ENCODE data around the gene BACH2. TPM values are rescaled to one million over a fixed set of nuclear protein-coding genes. Genes with fewer than 3 reads are reported as not detected.

Gene BACH2
- total and polyA plus RNA-seq, 9 of the 15 experiments (the other 6 are each of a cell fraction or from before 2014, with no cell fraction given): 0.06 to 3.1 (median 0.59) TPM

GRCh38 chr6:90044833-90045381 lies 251.7 kb downstream of the BACH2 start (continued):
- TF ChIP-seq E2F8 (IDR thresholded peaks at IDR 0.05; ENCODE audit: low read depth, partially characterized antibody): no peak
- peak; percentile 76 for TF ChIP-seq CCNT2 (IDR thresholded peaks at IDR 0.05; ENCODE audit: borderline replicate concordance, extremely low read depth, insufficient read length, low read depth, low read length)
- TF ChIP-seq SMARCE1 (IDR thresholded peaks at IDR 0.05): peak; percentile 97
- TF ChIP-seq ZMIZ1 (IDR thresholded peaks at IDR 0.05; ENCODE audit: low read depth in 2 of 2, low read length in 2 of 2): peak in 1 of 2 experiments; percentile 73; a peak in 2 of 4 replicates
- TF ChIP-seq ZFX (CRISPR knock-in tag; IDR thresholded peaks at IDR 0.05): no peak
- TF ChIP-seq VEZF1 (CRISPR knock-in tag; IDR thresholded peaks at IDR 0.05): peak; percentile 67
- no peak for TF ChIP-seq MAZ (CRISPR knock-in tag; conservative IDR thresholded peaks at IDR 0.05 in 1 of 2, IDR thresholded peaks at IDR 0.05 in 1 of 2)
- 0 out of 2 replicates have a peak, but pooled peaks have one; percentile 17 for TF ChIP-seq FOXJ2 (tag; IDR thresholded peaks at IDR 0.05)
- peak; percentile 47; the same call in 1 of the 2 replicates for TF ChIP-seq NFIC (IDR thresholded peaks at IDR 0.05)
- TF ChIP-seq HDAC2 (IDR thresholded peaks at IDR 0.05): peak; percentile 77; the same call in 1 of the 2 replicates
- TF ChIP-seq KAT8 (IDR thresholded peaks at IDR 0.05; ENCODE audit: low read depth): no peak
- peak; percentile 90 for TF ChIP-seq JUN (IDR thresholded peaks at IDR 0.05; ENCODE audit: borderline replicate concordance, low read depth, low read length)
- no peak for TF ChIP-seq JUN (CRISPR knock-in tag; IDR thresholded peaks at IDR 0.05; ENCODE audit: borderline replicate concordance)
- TF ChIP-seq ETV5 (CRISPR knock-in tag; IDR thresholded peaks at IDR 0.05; ENCODE audit: low read depth): peak; percentile 49; the same call in 1 of the 2 replicates
- TF ChIP-seq POLR2AphosphoS5 (IDR thresholded peaks at IDR 0.05; ENCODE audit: control insufficient read depth, insufficient read depth, low read depth, low read length): peak; percentile 39; the same call in 1 of the 2 replicates
- TF ChIP-seq ZNF124 (CRISPR knock-in tag; IDR thresholded peaks at IDR 0.05): no peak
- TF ChIP-seq MNT (conservative IDR thresholded peaks at IDR 0.05): 0 out of 4 replicates have a peak, but pooled peaks of 1 of the 2 experiments have one; percentile 30
- TF ChIP-seq BMI1 (IDR thresholded peaks at IDR 0.05; ENCODE audit: low read length): no peak

Measured in K562 (cell line).